HG02938 (cell line): ENCODE measurements around the gene TBC1D4.
"Not testable (repeated sequence)": the region's sequence is repeated elsewhere in the genome, so short reads cannot be mapped to it uniquely, and the experiment has no call there.

Source experiments
- ATAC-seq: cut with Tn5 transposase; IDR thresholded peaks from one replicate; pipeline ENCODE4 v1.9.1; 2021; ENCODE audit warnings: mild to moderate bottlenecking, moderate library complexity; ENCODE audit not compliant: unreplicated experiment

Gene TBC1D4

DNA sequence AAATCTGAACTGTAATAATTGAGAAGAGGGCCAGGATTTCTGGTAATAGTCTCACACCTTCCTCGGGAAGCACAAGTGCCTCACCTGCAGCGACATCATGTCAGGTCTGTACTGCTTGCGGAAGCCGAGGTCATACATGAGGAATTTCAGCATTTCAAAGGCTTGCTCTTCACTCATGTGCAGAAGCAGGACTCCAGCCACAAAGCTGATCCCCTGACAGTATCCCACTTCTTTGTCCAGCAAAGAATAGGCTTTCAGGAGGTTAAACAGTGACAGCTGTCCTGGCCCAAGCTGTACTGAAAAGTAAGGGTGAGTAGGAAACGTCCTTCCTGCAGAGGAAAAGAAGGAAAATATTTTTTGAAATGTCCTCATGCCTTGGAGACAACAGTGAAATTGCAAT, 182.7 kb downstream of the TBC1D4 start:
- no peak for ATAC-seq

DNA sequence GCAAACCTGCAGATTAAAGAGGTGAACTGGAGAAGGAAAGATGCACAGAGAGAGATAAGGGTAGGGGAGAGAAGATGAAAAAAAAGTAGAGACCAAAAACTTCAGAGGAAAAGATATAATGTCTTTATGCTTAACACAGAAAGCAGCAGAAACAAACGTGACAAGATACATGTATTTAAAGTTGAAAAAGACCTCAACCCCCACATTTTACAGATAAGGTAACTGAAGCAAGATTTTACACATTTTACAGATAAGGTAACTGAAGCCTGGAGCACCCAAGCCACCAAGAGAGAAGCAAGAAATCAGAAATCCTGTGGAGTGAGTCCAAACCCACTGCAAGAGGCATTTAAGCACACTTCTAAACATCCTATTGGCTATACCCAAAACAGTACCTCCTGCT, 185.3 kb downstream of the TBC1D4 start:
- ATAC-seq = no peak

- ATAC-seq = no peak
These were observed 186.8 kb downstream of the TBC1D4 start for GRCh38 chr13:75295201-75295600.

DNA sequence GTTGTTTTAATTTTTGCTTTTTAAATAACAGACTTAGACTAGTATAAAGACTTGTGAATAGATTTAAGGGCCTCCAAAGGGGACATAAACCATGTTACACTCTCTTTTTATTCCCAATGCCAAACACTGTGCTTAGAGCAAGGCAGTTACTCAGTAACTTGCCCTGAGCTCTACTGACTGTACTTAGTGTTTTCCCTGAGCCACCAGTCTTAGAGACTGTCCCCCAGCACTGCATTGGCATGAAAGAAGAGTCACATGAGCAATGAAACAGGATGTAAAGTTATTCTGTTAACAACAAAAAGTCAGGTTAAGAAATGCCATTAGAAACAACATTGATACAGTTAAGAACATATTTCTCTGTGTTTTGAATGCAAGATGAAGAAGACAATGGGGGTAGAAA, 187.9 kb downstream of the TBC1D4 start:
- no peak for ATAC-seq

DNA sequence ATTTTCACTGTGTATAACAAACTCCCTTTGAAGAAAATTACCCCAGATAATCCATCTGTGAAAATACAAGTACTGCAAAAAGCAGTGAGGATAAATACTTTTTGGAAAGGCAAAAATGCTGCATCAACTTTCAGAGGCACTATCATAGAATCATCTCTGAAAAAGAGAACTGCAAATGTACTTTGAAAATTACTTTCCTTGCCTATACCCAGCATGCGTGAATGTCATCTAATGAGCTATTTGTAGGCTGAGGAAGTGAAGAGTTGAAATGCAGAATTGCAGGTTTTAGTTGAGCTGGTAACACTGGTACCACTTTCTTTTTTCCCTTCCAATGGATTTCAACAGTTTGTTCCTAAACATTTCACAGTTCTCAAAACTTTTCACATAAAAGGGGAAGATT, 196.7 kb downstream of the TBC1D4 start:
- no peak for ATAC-seq

GRCh38 chr13:75279834-75280369, 202.1 kb downstream of the TBC1D4 start:
- ATAC-seq = no peak

- ATAC-seq = not testable (repeated sequence)
These were observed 208.3 kb downstream of the TBC1D4 start for GRCh38 chr13:75273695-75274094.

DNA sequence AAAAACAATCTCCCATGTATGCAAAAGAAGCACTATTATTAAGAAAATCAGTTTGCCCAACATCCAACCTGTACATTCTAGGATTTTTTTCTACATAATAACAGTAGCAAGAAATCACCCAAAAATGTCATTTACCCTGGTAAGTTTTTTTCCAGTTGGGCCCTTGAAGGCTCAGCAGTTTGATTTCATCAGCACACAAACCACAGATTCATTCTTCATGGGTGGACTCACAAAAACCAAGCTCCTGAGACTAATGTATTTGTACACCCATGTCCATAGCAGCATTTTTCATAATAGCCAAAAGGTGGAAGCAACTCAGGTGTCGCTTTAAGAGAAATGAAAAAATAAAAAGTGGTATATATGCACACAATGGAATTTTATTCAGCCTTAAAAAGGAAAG, 210.1 kb downstream of the TBC1D4 start:
- ATAC-seq = no peak

- ATAC-seq = not testable (repeated sequence)
These were observed 213.5 kb downstream of the TBC1D4 start for GRCh38 chr13:75268481-75268880.

DNA sequence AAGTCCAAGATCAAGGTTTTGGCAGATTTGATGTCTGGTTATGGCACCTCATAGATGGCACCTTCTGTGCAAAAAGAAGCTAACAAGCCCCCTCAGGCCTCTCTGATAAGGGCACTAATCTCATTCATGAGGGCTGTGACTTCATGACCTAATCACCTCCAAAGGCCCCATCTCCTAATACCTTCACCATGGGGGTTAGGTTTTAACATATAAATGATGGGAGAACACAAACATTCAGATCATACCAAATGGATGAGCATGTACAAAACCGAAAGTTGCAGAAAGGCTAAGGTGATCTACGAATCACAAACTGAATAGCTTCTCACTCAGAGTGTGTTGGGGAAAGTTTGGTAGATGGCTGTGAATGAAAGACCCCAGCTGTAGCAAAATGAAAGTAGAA, 217.4 kb downstream of the TBC1D4 start:
- ATAC-seq = no peak

DNA sequence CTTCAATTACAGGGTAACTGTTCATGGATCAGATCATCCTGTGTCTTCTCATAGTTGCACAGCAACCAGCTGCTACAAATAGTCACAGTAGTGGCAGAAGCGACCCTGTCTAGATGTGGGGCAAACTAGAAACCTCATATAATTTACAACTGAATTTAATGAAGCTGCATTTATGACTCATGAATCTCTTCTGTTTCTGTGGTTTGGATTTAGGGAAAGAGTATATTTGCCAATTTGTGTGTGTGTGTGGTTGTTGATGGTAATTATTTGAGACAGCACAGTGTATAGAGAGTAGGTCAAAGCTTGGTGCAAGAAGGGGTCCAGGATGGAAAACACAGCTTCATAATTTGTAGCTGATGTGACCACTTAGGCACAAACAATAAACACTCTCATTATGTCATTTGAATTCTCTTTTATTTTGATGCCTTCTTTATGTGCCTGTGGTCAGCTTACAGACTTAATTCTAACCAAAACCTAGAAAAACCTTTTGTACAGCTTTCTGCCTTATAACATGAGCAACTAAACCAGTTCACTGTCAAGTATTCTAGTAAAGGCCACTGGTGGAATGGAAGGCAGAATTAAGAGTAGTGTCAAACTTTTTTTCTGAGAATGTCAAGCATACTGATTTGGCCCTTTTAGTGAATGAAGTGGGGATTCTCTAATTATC, 218.1 kb downstream of the TBC1D4 start:
- no peak for ATAC-seq

GRCh38 chr13:75258159-75258782, 223.7 kb downstream of the TBC1D4 start:
- no peak for ATAC-seq

- ATAC-seq = no peak
These were observed 225.0 kb downstream of the TBC1D4 start for GRCh38 chr13:75256922-75257321.

DNA sequence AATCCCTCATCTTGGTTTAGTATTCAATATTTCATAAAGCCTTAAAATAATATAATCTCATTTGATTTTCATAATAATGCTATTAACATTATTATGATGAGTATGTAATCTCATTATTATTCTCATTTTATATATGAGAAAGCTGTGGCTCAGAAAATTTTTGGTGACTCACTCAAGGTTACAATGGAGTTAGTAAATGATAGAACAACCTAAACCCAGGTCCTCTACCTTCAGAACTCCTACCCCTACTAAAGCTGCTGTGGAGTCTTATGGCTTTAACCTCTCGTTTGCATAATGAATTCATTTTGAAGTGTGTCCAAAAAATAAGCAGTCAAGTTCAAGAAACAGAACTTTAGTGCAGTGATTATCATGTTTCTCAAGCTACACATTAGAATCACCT, 226.3 kb downstream of the TBC1D4 start:
- no peak for ATAC-seq

DNA sequence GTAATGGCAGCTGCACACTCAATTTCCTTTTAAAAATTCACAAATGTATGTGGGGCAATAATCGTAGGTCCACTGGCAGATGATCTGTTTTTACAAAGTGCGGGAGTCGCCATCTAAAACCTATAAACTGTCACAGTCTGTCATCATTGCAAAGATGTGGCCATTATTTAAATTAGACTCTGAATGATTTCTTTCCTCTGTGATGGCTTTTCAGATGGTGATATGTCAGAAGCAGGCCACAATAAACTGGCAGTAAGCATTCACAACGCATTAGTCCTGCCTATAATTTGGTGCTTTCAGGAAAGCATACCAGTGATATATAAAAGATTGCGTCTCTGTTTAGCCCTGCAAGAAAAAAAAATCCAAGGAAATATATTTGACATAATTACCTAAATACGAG, 226.8 kb downstream of the TBC1D4 start:
- ATAC-seq = no peak

- no peak for ATAC-seq
These were observed 230.8 kb downstream of the TBC1D4 start for GRCh38 chr13:75251188-75251587.

- no peak for ATAC-seq
These were observed 231.3 kb downstream of the TBC1D4 start for GRCh38 chr13:75250526-75251178.

DNA sequence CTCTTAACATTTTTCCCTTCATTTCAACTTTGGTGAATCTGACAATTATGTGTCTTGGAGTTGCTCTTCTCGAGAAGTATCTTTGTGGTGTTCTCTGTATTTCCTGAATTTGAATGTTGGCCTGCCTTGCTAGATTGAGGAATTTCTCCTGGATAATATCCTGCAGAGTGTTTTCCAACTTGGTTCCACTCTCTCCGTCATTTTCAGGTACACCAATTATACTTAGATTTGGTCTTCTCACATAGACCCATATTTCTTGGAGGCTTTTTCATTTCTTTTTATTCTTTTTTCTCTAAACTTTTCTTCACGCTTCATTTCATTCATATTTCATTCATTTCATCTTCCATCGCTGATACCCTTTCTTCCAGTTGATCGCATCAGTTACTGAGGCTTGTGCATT, 236.4 kb downstream of the TBC1D4 start:
- not testable (repeated sequence) for ATAC-seq

GRCh38 chr13:75240240-75240639, 241.7 kb downstream of the TBC1D4 start:
- not testable (repeated sequence) for ATAC-seq

DNA sequence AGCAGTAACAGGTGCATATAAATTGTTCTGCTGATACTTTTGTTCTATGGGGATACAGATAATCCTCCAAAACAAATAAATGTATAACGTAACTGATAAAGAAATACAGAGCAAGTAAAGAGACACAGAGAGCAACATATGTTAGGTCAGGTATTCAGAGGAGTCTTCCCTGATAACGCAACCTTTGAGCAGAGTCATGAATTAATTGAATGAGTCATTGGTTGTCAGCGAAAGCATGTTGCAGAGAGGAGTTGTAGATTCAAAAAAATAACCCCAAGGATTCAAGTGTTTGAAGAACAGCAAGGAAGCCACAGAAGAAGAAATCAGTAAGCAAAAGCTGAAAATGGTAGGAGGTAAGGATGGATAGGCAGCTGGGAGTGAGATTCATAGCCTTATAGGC, 245.2 kb downstream of the TBC1D4 start:
- ATAC-seq = no peak
